Activated CD8-positive, alpha-beta T cell treated with anti-CD3 and anti-CD28 coated beads, Interleukin-2, amount 10 ng/mL, durations not matched to agents 7 days and 5 days (primary cell): ENCODE data around the gene PAPPA. TPM values are rescaled to one million over a fixed set of nuclear protein-coding genes. Genes with fewer than 3 reads are reported as not detected.

ENCODE experiments used
- ATAC-seq: fragments of 150-1000 bp; cut with Tn5 transposase; one replicate; pipeline ENCODE4 v1.10.0; 2021; ENCODE audit warnings: moderate library complexity
- CTCF ChIA-PET: fragments of 350-600 bp; sonication (Branson Sonifier 250); formaldehyde crosslinking; loops from one replicate; lab custom pipeline; 2021; ENCODE audit warnings: antibody characterized with exemption; lab: Charles Lee
- POLR2A ChIA-PET: fragments of 350-600 bp; sonication (Branson Sonifier 250); formaldehyde crosslinking; loops from one replicate; lab custom pipeline; 2021; ENCODE audit warnings: antibody characterized with exemption; lab: Charles Lee
- DNase-seq: peaks from one replicate; pipeline ENCODE4 v3.0.0-alpha.2; 2020
- H3K27ac Mint-ChIP-seq: one replicate; pipeline ENCODE4 v1.8.0; 2021; ENCODE audit warnings: mild to moderate bottlenecking, mixed read lengths
- H3K27me3 Mint-ChIP-seq: one replicate; pipeline ENCODE4 v1.8.0; 2021; ENCODE audit warnings: low read depth, mixed read lengths
- H3K36me3 Mint-ChIP-seq: one replicate; pipeline ENCODE4 v1.8.0; 2021; ENCODE audit warnings: low read depth, mixed read lengths
- H3K4me1 Mint-ChIP-seq: one replicate; pipeline ENCODE4 v1.8.0; 2021; ENCODE audit warnings: low read depth, mixed read lengths
- H3K4me3 Mint-ChIP-seq: one replicate; pipeline ENCODE4 v1.8.0; 2021; ENCODE audit warnings: mild to moderate bottlenecking, mixed read lengths
- H3K9me3 Mint-ChIP-seq: one replicate; pipeline ENCODE4 v1.8.0; 2022; ENCODE audit warnings: mixed read lengths; ENCODE audit not compliant: insufficient read depth
- total RNA-seq, 2 experiments: library from RNA; stranded (reverse); gene quantifications; one replicate each; pipeline ENCODE4 v1.2.3, GENCODE V29; 2021

Gene PAPPA
- total RNA-seq, 2 experiments from 2014 or later = not detected

DNA sequence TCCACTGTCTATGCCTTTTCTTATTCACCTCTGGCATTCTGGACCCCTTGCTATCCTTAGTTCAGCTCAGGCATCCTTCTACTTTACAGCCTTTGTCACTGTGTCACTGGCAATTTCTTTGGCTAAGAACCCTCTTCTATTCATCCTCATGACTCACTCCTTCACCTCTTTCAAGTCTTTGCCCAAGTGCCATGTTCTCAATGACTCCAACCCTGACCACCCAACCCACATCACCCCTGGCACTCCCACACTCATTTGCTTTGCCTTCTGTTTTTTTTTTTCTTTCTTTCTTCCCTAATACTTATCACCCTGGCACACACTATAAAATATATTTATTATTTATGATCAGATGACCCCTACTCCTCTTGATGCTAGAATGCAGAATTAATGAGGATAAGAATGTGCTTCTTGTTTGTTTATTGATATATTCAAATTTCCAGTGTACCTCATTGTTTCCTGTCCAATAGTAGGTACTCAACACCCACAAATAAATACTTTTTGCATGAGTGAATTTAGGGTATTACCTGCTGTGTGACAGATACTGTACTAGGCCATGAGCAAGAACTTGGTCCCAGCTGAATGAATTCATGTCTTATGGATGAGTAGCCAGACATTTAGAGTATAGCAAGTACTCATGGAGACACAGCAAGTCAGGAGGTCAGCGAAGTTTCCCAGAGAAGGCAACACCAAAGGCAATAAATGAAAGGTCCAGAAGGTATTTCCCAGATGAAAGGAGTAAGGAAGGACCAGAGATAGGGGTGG, 236.1 kb downstream of the PAPPA start:
- H3K9me3 Mint-ChIP-seq = no peaks in the 10 kb centered on the region
- no peak overlapping the region for H3K4me3 Mint-ChIP-seq
- ChIA-PET POLR2A (no interaction called here), CTCF (no interaction called here)
- no peak for ATAC-seq
- no peaks in the 10 kb centered on the region for H3K36me3 Mint-ChIP-seq
- DNase-seq = no peak
- no peaks in the 10 kb centered on the region for H3K27me3 Mint-ChIP-seq
- H3K27ac Mint-ChIP-seq = no peak overlapping the region
- peaks cover 5% of the 10 kb centered on the region for H3K4me1 Mint-ChIP-seq

DNA sequence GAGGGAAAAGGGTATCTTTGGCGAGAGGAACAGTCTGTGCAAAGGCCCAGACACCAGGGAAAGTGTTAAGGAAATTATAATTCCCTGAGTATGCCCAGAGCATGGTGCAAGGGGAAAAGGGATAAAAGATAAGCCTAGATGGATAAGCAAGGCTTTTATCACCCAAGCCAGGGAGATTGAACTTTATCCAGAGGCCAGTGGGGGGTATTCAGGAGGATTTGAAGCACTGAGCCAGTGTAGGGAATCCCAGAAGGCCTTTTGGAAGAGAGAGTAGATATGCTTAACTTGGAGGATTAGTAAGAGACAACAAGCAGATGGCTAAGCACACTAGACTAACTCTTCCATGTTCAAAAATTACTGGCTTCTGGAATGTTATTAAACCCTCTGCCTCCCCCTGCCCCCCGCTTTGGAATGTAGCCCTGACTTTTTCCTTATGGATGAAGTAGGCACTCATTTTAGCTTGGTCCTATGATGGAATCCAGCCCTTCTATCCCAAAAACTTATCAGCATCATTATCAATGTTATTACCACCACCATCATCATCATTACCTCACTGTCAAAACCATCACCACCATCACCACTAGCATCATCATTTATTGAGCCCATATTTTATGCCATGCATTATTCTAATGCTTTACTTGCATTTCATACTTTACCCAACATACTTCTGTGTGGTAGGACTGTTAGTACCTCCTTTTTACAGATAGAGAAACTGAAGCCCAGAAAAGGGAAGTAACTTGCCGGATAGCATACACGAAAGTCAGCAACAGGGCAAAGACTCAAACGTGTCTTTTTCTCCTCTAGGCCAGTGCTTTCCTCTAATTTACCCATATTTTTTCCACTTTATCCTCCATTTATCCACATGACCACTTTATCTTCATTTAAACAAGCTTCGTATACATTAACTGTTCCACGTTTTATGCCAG, 237.0 kb downstream of the PAPPA start:
- CTCF ChIA-PET = no interaction called here
- POLR2A ChIA-PET = no interaction called here
- DNase-seq (no peak), ATAC-seq (no peak)
- H3K36me3 Mint-ChIP-seq = no peaks in the 10 kb centered on the region
- peaks cover 5% of the 10 kb centered on the region for H3K4me1 Mint-ChIP-seq
- H3K27me3 Mint-ChIP-seq = no peaks in the 10 kb centered on the region
- no peak overlapping the region for H3K4me3 Mint-ChIP-seq
- H3K9me3 Mint-ChIP-seq = no peaks in the 10 kb centered on the region
- no peak overlapping the region for H3K27ac Mint-ChIP-seq

DNA sequence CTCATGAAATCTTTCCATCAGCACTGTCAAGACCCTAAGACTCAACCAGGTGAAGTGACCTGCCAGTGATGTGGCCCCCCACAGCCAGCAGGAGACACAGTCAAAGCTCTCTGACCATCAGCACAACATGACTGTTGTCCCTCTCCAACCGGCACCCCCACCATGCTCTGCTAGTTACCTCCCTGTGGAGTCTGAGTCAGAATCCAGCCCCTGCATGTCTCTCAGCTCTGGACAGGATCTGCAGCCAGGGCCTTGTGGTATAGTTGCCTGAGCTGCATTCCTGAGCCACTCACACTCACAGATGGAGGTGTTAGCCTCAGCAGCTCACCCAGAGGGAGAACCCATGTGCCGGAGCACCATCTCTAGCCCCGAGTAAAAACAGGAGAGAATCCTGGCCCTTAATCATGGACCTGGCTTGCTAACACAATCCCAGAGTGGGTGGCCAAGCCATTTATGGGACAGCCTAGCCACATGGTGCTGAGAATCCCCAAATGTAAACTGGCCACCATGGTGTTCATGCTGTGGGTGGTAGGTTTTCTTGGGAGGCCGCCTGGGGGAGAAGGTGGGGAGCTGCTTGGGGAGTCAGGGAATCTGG, 237.8 kb downstream of the PAPPA start:
- DNase-seq (no peak), ATAC-seq (no peak)
- H3K36me3 Mint-ChIP-seq = no peaks in the 10 kb centered on the region
- no peaks in the 10 kb centered on the region for H3K9me3 Mint-ChIP-seq
- H3K4me3 Mint-ChIP-seq = no peak overlapping the region
- H3K27ac Mint-ChIP-seq = no peak overlapping the region
- H3K27me3 Mint-ChIP-seq = no peaks in the 10 kb centered on the region
- peaks cover 5% of the 10 kb centered on the region for H3K4me1 Mint-ChIP-seq
- CTCF ChIA-PET = no interaction called here
- POLR2A ChIA-PET = no interaction called here

DNA sequence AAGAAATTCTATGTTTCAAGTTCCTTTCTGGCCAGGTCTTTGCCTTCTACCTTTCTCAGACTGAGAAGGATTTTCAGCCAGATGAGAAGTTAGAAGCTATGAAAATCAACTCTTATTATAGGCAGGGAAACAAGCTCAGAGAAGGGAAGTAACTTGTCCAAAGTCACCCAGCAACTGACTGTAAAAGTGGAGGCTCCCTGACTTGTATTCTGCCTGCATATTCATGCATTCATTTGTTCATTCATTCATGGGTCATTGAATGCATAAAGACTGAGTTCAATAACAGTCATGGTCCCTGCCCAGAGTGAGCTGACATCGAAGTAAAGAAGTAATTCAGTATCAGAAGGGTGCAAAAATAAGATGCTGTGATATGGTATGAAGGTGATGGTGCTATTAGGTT, 239.6 kb downstream of the PAPPA start:
- no peaks in the 10 kb centered on the region for H3K9me3 Mint-ChIP-seq
- no peaks in the 10 kb centered on the region for H3K4me1 Mint-ChIP-seq
- H3K4me3 Mint-ChIP-seq = no peak overlapping the region
- H3K36me3 Mint-ChIP-seq = no peaks in the 10 kb centered on the region
- POLR2A ChIA-PET = no interaction called here
- no peaks in the 10 kb centered on the region for H3K27me3 Mint-ChIP-seq
- no peak overlapping the region for H3K27ac Mint-ChIP-seq
- no peak for DNase-seq
- no peak for ATAC-seq
- CTCF ChIA-PET = interaction anchor here (0.8 kb wide), 1 partner anchor 12 kb away, joined by 3 read pairs; no protein-coding TSS in a partner anchor

DNA sequence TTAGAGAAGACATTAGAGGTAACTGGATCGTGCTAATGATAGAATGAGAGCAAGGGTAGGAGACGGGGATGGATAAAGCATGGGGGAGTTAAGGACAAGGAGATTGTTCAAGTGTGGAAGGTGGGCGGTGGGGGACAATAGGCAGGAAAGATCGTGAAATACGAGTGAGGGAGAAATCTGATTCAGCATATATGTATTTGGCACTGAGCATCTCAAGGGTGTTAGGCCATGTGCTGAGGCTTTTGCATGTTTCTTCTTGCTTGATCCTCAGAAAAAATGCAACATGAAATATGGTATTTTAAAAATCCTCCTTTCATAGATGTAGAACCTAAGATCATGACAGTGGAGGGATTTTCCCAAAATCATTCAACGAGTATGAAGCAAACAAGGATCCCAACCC, 240.5 kb downstream of the PAPPA start:
- ChIA-PET CTCF (no interaction called here), POLR2A (no interaction called here)
- Mint-ChIP-seq H3K4me1 (no peaks in the 10 kb centered on the region), H3K27me3 (no peaks in the 10 kb centered on the region), H3K27ac (no peak overlapping the region), H3K9me3 (no peaks in the 10 kb centered on the region), H3K36me3 (no peaks in the 10 kb centered on the region), H3K4me3 (no peak overlapping the region)
- DNase-seq = no peak
- ATAC-seq = no peak

DNA sequence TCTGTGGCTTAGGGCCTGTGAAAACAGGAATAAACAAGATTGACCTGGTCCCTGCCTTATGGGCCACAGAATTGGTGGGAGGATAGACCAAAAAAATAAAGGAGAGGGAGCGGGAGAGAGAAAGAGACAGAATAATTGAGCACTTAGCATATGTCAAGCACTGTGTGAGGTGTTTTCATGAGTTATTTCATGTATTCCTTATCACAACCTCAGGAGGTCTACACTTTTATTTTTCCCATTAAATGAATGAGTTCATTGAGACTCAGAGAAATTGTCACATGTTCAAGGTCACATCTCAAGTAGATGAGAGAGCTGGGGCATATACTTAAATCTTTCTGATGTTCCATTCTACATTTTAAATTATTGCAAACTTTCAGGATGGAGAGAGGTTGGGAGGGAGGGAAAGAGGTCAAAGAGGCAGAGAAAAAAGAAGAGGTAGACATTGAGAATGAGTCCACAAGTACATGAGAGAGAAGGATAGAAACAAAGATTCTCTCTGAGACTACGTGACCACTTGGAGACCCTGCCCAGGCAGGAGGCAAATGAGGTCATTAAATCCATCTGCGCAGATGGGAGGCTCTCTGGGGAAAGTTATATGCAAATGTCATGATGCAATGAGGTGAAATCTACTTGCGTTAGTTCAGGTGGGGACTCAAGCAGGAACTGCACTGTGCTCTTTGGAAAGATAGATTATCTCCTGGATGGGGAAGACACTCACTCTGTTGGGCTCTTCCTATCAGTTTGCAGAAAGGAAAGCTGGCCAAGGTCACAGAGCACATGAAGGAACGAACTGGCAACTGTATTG, 241.5 kb downstream of the PAPPA start:
- CTCF ChIA-PET = no interaction called here
- H3K27ac Mint-ChIP-seq = no peak overlapping the region
- no peaks in the 10 kb centered on the region for H3K36me3 Mint-ChIP-seq
- DNase-seq (no peak), ATAC-seq (no peak)
- H3K27me3 Mint-ChIP-seq = no peaks in the 10 kb centered on the region
- H3K4me3 Mint-ChIP-seq = no peak overlapping the region
- peaks cover 5% of the 10 kb centered on the region for H3K4me1 Mint-ChIP-seq
- POLR2A ChIA-PET = no interaction called here
- H3K9me3 Mint-ChIP-seq = no peaks in the 10 kb centered on the region

DNA sequence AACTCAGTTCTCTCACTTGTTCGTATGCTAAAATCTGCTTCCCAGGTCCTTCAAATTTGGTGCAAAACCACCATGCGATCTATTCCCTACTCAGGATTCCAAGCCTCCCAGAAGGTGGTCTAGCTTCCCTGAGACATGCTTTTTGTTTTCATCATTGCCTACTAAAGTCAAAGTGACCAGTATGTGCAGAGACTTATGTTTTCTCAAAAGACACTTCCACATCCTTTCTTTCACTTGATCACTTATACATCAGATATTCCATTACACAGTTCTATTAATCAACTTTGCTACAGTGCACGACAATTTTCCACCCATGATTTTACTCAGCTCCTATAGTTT, 242.1 kb downstream of the PAPPA start:
- Mint-ChIP-seq H3K27me3 (no peaks in the 10 kb centered on the region), H3K4me3 (no peak overlapping the region), H3K36me3 (no peaks in the 10 kb centered on the region), H3K4me1 (peaks cover 5% of the 10 kb centered on the region), H3K9me3 (no peaks in the 10 kb centered on the region), H3K27ac (no peak overlapping the region)
- DNase-seq = no peak
- ChIA-PET CTCF (no interaction called here), POLR2A (no interaction called here)
- ATAC-seq = no peak

DNA sequence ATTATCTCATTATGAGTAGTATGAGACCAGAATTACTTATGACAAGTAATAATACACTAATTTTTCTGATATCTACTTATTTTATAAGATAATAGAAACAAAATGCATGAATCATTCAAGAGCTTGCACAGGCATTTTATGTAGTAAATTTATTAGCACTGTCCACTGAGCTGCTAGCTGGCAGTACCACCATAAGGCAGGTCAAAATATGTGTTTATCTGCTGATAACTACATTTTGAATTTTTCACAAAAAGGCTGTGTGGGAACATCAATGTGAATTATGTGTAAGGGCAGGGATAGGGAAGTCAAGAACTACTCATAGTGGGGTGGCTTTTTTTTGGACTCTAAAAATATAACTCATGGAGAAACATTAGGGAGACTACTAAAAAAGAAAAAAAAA, 249.6 kb downstream of the PAPPA start:
- Mint-ChIP-seq H3K4me3 (no peak overlapping the region), H3K9me3 (no peaks in the 10 kb centered on the region), H3K27me3 (no peaks in the 10 kb centered on the region), H3K4me1 (peaks cover 5% of the 10 kb centered on the region), H3K36me3 (no peaks in the 10 kb centered on the region), H3K27ac (no peak overlapping the region)
- ATAC-seq = no peak
- ChIA-PET POLR2A (no interaction called here), CTCF (no interaction called here)
- no peak for DNase-seq

DNA sequence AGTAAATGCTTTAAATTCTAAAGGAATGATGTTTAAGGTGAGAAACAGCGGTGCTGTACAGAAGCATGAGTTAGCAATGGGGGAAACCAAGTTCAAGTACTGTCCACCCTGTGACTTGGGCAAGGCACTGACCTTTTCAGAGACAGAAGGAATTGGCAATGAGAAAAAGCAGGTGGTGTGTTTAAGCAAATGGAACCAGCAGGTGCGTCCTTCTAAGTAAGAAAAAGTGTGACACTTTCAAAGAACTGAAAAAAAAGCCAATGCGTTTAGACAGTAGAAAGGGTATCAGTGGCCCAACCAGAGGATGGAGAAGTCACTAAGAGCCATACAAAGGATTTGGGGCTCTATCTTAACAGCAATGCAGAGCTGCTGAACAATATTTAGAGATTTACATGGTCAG, 250.6 kb downstream of the PAPPA start:
- DNase-seq (no peak), ATAC-seq (no peak)
- POLR2A ChIA-PET = no interaction called here
- peaks cover 5% of the 10 kb centered on the region for H3K4me1 Mint-ChIP-seq
- no peak overlapping the region for H3K4me3 Mint-ChIP-seq
- H3K9me3 Mint-ChIP-seq = no peaks in the 10 kb centered on the region
- no peak overlapping the region for H3K27ac Mint-ChIP-seq
- no peaks in the 10 kb centered on the region for H3K27me3 Mint-ChIP-seq
- CTCF ChIA-PET = no interaction called here
- no peaks in the 10 kb centered on the region for H3K36me3 Mint-ChIP-seq

DNA sequence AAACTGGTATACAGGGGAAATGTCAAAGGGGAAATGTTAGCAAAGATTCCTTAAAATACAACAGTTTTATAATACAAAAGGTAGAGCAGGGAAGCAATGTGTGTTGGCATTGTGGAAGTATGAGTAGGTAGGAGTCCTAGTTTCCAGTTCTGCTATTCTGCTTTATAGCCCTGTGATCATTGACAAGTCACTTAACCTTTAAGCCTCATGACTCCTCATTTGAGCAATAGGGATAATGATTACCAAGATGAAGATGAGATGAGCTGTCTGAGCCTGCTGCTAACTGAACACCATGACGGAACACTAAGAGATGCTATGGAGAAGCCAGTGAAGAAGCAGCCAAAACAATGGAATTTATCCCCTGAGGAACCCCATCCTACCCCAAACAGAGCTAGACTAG, 251.7 kb downstream of the PAPPA start:
- H3K36me3 Mint-ChIP-seq = no peaks in the 10 kb centered on the region
- H3K27ac Mint-ChIP-seq = no peak overlapping the region
- no peaks in the 10 kb centered on the region for H3K27me3 Mint-ChIP-seq
- H3K4me1 Mint-ChIP-seq = no peaks in the 10 kb centered on the region
- H3K9me3 Mint-ChIP-seq = no peaks in the 10 kb centered on the region
- ChIA-PET CTCF (no interaction called here), POLR2A (no interaction called here)
- ATAC-seq (no peak), DNase-seq (no peak)
- H3K4me3 Mint-ChIP-seq = no peak overlapping the region

DNA sequence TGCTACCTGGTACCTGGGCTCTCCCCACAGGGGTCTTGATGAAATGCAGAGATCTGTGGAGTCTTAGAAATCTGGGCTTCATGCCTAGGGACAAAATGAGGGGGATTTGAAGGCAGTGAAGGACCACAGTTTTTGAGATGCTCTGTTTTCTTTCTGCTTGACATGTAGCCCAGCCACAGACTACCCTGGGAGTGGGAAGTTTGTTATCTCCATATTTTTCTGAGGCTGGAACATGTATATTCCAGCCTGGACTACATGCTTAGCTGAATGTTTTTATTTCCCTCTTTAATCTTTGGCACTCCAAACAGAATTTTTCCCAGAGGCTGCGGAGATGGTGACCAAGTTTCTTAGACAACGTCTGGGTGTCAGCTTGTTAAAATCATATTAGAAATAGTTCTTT, 252.9 kb downstream of the PAPPA start:
- no peaks in the 10 kb centered on the region for H3K9me3 Mint-ChIP-seq
- no peak overlapping the region for H3K4me3 Mint-ChIP-seq
- no peaks in the 10 kb centered on the region for H3K27me3 Mint-ChIP-seq
- ChIA-PET POLR2A (no interaction called here), CTCF (no interaction called here)
- no peaks in the 10 kb centered on the region for H3K4me1 Mint-ChIP-seq
- DNase-seq (no peak), ATAC-seq (no peak)
- no peak overlapping the region for H3K27ac Mint-ChIP-seq
- H3K36me3 Mint-ChIP-seq = no peaks in the 10 kb centered on the region
